ENCODE measurements around the gene TMEM239.
"Not testable (repeated sequence)": the region's sequence is repeated elsewhere in the genome, so short reads cannot be mapped to it uniquely, and the experiment has no call there.

Gene TMEM239

DNA sequence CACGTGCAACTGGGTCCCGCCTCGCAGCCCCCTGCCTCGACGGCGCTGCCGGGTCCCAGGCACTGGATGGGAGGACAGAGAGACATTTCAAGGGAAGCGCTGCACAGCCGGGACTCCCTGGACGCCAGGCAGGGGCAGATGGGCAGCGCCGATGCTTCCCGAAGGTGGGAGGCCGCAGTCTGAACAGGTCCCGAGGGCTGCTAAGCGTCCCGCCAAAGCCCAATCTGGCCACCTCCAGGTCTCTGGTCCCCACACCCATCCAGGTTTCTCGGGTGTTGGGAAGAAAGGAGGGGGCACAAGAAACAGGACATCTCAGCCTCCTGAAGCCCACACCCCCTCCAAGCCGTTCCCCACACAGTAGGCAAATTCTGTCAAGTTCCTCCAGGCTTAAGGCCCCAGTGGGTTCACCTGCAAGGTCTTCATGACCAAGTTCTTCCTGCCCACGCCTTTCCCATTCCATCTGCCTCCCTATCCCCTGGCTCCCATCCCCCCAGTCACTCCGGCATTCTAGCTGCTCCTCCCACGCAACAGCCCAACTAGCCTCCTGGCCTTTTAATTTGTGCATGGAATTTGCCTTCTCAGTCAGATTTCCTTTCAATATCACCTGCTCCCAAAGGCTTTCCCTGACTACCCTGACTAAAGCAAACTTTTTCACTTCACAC lies 10.3 kb upstream of the TMEM239 start:
- peak; percentile 14 for DNase-seq (ENCODE audit: low spot score)
- TF ChIP-seq, protein P1, sequence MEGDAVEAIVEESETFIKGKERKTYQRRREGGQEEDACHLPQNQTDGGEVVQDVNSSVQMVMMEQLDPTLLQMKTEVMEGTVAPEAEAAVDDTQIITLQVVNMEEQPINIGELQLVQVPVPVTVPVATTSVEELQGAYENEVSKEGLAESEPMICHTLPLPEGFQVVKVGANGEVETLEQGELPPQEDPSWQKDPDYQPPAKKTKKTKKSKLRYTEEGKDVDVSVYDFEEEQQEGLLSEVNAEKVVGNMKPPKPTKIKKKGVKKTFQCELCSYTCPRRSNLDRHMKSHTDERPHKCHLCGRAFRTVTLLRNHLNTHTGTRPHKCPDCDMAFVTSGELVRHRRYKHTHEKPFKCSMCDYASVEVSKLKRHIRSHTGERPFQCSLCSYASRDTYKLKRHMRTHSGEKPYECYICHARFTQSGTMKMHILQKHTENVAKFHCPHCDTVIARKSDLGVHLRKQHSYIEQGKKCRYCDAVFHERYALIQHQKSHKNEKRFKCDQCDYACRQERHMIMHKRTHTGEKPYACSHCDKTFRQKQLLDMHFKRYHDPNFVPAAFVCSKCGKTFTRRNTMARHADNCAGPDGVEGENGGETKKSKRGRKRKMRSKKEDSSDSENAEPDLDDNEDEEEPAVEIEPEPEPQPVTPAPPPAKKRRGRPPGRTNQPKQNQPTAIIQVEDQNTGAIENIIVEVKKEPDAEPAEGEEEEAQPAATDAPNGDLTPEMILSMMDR (IDR thresholded peaks at IDR 0.05; ENCODE audit: extremely low read depth, insufficient read depth, missing control alignments), result no peak
- in situ Hi-C loops (cut with MboI; ENCODE audit: low pct_unique_long_range_greater_than_20kb, low sequenced_read_pairs, unreplicated experiment), result no loop called here

DNA sequence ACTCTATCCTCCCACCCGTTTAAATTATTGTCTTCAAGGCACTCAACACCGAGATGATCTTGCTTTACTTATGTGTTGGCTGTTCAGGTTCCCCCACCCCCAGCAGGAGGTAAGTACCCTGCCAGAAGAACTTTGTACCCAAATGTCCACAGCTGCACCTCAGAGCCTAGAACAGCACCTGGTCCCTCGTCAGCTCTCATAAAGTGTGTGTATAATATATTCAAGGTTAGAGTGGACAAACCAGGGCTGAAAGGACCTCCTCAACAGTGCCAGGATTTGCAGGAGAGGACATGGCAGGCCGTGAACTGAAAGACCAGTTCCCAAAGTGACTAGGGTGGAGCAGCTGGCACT lies 9.8 kb upstream of the TMEM239 start:
- in situ Hi-C loops (cut with MboI; ENCODE audit: low pct_unique_long_range_greater_than_20kb, low sequenced_read_pairs, unreplicated experiment), result no loop called here
- peak; percentile 20 for DNase-seq (ENCODE audit: low spot score)
- TF ChIP-seq, protein P1 (IDR thresholded peaks at IDR 0.05; ENCODE audit: extremely low read depth, insufficient read depth, missing control alignments), result no peak

DNA sequence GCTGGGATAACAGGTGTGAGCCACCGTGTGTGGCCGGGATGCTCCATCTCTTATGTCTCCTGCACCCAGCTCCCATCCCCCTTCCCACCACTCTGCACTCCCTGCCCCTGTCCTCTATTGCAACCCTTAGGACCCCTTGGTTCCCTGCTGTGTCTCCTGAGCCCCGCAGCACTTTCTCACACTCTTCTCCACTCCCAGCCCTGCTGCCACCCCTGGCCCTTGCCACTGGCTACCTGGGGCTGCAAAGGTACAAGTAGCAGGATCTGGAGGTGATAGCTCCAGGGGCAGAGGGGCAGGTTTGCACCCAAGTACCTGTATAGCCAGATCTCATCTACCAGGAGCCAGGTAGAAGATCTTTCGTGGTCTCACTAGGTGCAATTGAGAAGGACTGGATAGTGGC lies 9.1 kb upstream of the TMEM239 start:
- peak; percentile 8 for DNase-seq (ENCODE audit: low spot score)
- TF ChIP-seq, protein P1 (IDR thresholded peaks at IDR 0.05; ENCODE audit: extremely low read depth, insufficient read depth, missing control alignments), result no peak
- in situ Hi-C loops (cut with MboI; ENCODE audit: low pct_unique_long_range_greater_than_20kb, low sequenced_read_pairs, unreplicated experiment), result no loop called here

DNA sequence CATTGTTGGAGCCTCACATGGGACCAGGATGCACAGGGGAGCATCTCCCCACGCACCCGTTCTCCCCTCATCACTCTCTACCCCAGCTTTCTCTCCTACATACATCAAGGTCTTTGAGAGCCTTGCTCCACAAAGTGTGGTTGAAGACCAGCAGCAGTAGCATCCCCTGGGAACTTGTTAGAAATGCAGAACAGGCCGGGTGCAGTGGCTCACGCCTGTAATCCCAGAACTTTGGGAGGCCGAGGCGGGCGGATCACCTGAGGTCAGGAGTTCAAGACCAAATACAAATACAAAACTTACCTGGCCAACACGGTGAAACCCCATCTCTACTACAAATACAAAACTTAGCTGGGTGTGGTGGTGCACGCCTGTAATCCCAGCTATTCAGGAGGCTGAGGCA lies 8.2 kb upstream of the TMEM239 start:
- peak; percentile 9 for DNase-seq (ENCODE audit: low spot score)
- in situ Hi-C loops (cut with MboI; ENCODE audit: low pct_unique_long_range_greater_than_20kb, low sequenced_read_pairs, unreplicated experiment), result not testable (repeated sequence)

DNA sequence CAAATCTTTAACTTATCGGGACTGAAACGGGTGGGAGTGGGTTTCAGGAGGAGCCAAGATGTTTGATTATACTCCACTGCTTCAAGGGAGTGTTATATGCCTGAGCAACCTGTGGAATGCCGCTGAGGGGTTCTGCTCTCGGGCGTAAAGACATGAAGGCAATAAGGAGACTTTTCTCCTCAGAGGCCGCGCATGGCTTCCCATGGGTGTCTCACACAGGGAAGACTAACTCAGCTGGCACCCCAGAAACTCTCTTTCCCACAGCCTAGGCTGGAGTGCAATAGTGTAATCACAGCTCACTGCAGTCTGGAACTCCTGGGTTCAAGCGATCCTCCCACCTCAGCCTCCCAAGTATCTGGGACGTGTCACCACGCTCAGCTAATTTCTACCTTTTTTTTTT lies 6.5 kb upstream of the TMEM239 start:
- TF ChIP-seq, protein P1 (IDR thresholded peaks at IDR 0.05; ENCODE audit: extremely low read depth, insufficient read depth, missing control alignments), result no peak
- in situ Hi-C loops (cut with MboI; ENCODE audit: low pct_unique_long_range_greater_than_20kb, low sequenced_read_pairs, unreplicated experiment), result no loop called here
- no peak for DNase-seq (ENCODE audit: low spot score)

DNA sequence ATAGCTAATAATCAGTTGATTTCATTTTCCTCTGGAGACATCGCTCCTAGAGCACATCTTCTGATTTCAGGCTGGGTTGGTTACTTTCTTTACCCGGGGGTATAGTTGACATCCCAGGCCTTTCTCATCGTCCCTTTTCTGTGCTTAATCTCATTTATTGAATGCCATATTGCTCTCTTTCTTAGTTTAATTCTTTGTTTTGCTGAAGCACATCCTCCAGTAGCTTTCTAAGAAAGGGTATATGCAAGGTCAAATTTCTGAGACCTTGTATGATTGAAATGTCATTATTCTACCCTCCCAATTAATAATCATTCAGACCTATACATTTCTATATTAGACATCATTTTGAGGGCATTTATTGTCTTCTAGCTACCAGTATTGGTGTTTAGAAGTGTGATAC lies 4.0 kb upstream of the TMEM239 start:
- in situ Hi-C loops (cut with MboI; ENCODE audit: low pct_unique_long_range_greater_than_20kb, low sequenced_read_pairs, unreplicated experiment), result no loop called here
- TF ChIP-seq, protein P1 (IDR thresholded peaks at IDR 0.05; ENCODE audit: extremely low read depth, insufficient read depth, missing control alignments), result no peak
- DNase-seq (ENCODE audit: low spot score), result no peak

DNA sequence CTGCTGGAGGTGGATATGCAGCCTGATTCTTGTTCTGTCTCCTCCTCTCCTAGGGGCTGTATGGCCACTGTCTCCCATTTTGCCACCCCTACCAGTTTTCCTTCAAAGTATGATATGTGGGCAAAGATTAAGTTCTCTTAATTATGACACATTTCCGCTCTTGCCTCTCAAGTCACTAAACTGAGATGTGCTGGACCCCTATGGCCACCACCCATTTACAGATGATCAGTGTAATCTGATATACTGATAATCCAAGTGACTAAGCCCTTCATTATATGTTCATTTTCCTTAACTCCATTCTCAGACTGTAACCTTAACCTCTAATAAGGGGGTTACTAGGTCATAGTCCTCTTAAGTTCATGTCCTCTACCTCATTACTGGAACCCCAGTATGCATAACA lies 2.1 kb upstream of the TMEM239 start:
- no peak for DNase-seq (ENCODE audit: low spot score)
- TF ChIP-seq, protein P1 (IDR thresholded peaks at IDR 0.05; ENCODE audit: extremely low read depth, insufficient read depth, missing control alignments), result no peak
- in situ Hi-C loops (cut with MboI; ENCODE audit: low pct_unique_long_range_greater_than_20kb, low sequenced_read_pairs, unreplicated experiment), result no loop called here
